DMS153 treated with DMSO at 0.1 percent for 48 hours (cell line): ENCODE data around the gene SETD1B.
A peak's percentile ranks its signal among the peaks of the same experiment; 100 is the strongest.
"Not testable (repeated sequence)": the region's sequence is repeated elsewhere in the genome, so short reads cannot be mapped to it uniquely, and the experiment has no call there.

Experiments used
- DNase-seq: peaks from one replicate; lab custom pipeline; 2025; ENCODE audit not compliant: unreplicated experiment; lab: John Stamatoyannopoulos, UW

Gene SETD1B

DNA sequence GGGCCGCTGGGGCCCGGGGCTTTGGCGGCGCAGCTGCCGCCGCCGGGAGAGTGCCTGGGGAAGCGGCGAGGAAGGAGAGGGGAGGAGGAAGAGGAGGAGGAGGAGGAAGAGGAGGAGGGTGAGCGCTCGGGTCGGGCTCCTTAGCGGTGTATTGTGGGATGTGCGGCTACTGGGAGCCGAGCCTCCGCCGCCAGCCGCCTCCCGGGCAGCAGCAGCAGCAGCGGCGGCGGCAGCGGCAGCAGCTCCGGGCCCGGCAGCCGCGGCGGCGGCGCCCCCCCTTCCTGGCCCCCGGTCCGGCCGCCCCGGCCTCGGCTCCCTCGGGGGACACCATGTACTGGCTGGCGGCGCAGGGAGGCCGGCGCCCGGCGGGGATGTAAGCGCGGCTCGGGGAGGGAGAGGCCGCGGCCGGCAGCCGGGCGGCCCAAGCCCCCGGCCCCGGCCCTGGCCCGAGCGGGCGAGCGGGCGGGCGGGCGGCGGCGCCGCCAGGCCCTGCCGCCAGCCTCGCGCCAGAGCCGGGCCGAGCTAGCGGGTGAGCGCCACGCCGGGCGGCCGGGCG lies at the start of gene SETD1B:
Gene SETD1B, plus strand, starts transcription at position 149 of the 556 bp plus-strand sequence. CDS start 729 bp downstream, outside the sequence.
- peak; percentile 29 for DNase-seq

DNA sequence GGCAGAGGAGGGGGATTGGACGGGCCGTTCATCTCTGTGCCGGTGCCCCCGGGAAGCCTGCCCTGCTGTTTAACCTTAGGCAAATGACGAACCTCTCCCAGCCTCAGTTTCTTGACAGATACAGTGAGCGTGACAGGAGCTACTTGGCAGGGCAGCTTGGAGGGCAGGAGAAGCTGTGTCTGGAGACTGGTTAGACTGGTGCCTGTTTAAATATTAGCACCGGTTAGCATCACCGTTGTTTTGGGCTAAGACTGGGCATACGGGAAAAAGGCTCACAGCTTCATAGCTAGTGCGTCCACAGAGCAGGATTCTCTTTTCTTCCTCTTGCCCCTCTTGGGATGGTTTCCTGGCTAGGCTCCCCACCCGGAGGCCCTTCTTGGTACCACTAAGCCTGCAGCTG lies 49.0 kb upstream of the SETD1B start:
- no peak for DNase-seq

DNA sequence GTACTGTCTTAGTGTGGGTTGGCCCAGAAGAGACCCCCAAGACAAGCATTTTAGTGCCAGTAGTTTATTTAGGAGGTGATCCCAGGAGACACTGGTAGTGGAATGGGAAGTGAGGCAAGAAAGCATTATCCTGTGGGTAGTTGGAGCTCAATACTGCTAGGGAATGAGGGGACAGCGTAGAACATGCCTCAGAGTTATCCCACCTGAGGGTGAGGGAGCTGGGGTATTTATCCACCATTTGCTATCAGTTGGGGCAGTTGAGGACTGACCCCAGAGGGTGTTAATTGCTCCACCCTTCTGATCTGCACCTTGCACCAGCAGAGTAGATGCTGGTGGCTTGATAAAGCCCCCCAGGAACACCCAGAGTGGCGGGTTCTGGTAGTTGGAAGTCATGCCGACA lies 48.2 kb upstream of the SETD1B start:
- DNase-seq, result no peak

DNA sequence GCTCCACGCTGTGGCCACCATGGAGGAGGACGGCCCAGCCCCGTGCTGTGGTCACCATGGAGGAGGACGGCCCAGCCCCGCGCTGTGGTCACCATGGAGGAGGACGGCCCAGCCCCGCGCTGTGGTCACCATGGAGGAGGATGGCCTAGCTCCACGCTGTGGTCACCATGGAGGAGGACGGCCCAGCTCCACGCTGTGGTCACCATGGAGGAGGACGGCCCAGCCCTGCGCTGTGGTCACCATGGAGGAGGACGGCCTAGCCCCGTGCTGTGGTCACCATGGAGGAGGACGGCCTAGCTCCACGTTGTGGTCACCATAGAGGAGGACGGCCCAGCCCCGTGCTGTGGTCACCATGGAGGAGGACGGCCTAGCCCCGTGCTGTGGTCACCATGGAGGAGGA lies 45.3 kb upstream of the SETD1B start:
- not testable (repeated sequence) for DNase-seq

DNA sequence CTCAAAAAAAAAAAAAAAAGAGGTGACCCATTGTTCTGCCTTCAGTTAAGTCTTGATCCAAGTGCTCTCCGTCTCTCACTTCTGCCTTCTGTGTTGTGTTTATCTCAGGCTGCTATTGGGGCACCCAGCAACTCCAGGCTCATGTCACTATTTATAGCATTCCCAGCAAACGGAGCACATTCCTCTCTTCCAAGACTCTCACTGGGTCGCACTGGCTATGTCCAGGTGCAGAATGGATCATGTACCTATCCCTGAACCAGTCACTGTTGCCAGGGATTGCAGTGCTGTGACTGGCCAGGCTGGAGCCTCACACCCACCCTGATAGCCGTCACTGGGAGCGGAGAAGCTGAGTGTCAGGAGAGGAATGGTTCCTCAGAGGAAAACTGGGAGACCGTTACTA lies 41.5 kb upstream of the SETD1B start:
- DNase-seq, result no peak

DNA sequence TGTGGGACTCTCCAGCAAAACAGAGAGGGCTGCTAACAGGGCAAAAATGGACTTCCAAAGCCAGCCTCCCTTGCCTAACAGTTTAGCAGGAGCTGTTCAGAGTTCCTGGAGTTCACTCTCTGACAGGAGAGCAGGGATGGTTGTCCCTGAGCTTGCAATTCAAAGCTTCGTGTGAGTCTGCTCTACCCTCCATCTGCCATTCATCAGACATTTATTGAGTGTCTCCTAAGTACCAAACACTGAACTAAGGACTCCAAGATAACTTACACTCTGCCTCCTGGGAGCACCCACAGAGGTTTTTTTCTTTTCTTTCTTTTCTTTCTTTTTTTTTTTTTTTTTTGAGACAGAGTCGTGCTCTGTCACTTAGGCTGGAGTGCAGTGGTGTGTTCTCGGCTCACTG lies 39.0 kb upstream of the SETD1B start:
- no peak for DNase-seq

DNA sequence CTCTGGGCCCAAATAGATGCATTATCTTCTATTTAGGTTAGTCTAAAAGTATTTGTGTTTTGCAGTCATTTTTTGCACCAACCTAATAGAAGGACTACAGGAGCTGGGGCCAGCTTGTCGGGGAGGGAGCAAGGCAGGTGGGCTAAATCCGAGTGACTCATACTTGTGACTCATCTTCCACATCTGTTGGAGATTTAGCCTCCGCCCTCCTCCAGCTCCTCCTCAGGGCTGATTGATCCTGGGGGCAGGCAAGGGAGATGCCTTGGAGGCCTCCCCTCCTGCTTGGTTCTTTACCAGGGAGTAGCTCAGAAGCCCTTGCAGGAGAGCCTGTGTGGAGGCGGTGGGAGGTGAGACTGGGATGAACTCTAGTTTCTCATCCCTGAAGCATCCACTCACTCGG lies 38.2 kb upstream of the SETD1B start:
- no peak for DNase-seq

DNA sequence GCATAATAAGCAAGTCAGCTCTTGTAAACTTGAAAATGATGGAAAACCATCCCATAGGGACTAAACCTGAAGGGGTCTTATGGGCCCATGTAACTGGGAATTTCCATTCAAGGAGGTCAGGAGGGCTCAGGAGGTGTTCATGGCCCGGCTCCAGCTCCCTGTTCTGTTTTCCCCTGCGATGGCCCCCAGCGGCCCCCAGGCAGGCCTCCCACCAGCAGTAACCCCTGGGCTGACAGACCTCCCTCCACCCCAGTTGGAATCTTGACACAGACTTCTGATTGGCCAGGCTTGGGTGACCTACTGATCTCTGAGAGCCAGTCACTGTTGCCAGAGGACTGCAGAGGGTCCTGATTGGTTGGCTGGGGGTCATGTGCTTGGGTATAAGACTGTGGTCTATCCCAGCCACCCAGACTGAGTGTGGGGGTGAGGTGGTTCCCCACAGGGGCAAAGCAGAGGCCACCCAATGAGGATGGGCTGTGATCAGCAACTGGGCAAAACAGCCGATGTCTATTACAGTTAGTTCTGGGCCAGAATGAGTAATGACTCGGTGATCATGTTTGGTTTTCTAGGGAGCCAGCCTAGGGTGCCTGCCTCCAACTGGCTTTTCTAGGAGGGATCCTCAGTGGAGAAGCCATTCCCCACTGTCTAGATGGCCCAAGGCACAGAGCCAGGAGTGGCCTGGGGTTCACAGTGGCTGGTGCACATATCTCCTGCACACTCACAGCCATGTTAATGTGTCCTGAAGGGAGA lies 37.3 kb upstream of the SETD1B start:
- no peak for DNase-seq

DNA sequence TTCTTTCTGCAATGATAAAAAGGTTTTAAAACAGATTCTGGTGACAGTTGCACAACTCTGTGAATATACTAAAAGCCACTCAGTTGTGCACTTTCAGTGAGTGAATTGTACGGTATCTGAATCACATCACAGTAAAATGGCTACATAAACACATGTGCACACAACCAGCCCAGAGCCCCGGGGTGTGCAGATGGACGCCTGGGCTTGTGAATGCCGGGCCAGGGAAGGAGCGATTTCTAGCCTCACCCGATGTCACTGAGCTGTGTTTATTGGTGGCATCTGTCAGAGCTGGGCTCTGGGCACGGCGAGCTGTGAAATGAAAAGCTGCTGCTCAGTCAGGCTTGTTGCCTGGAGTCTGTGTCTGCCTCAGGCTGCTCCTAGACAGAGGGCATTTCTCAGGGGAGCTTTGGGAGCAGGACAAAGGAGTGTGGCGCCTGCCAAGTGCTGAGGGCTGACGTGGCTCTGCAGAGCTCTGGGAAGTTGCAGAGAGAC lies 36.2 kb upstream of the SETD1B start:
- peak; percentile 3 for DNase-seq

DNA sequence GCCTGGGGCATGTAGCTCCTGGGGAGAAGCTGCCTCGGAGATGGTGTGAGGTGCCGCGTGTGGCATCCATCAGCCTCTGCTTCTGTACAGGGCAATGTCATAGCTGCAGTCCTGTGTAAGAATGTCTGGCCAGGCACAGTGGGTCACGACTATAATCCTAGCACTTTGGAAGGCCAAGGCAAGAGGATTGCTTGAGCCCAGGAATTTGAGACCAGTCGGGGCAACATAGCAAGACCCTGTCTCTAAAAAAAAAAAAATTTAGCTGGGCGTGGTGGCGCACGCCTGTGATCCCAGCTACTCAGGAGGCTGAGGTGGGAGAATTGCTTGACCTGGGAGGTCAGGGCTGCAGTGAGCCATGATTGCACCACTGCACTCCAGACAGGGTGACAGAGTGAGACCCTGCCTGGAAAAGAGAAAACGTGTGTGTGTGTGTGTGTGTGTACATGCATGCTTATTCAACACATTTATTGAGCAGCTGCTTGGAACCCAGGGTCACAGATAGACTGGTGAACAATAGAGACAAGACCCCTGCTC lies 34.4 kb upstream of the SETD1B start:
- DNase-seq, result no peak

DNA sequence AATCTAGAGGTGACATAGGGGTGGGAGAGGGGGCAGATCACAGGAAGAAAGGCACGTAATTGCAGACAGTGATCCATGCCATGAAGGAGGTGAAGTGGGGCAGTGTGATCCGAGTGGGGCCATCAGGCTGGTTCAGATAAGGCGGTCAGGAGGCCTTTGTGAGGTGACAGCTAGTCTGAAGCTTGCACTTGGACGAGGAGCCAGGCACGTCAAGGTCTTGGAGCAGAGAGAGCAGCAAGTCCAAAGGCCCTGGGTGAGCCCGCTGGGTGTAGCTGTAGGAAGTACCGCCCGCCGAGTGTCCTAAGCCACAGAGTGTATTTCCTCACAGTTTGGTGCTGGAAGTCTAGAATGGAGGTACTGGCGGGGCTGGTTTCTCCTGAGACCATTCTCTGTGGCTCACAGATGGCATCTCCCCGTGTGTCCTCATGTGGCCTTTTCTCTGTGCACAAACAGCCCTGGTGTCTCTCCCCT lies 33.9 kb upstream of the SETD1B start:
- DNase-seq, result no peak

DNA sequence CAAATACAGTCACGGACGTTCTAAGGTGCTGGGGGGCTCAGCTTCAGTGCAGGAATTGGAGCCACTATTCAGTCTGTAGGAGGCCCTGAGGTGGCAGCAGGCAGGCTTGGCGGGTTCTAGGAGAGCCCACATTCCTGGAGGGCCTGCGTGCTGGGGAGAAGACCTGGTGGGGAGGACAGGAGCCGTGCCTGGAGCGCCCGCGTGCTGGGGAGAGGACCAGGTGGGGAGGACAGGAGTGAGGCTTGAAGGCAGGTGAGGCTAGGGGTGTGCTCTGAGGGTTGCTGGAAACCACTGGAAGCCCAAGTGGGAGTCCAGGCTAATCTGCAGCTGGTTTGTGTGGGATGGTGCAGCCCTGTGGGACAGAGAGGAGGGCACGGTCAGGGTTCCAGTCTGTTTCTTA lies 33.4 kb upstream of the SETD1B start:
- no peak for DNase-seq

DNA sequence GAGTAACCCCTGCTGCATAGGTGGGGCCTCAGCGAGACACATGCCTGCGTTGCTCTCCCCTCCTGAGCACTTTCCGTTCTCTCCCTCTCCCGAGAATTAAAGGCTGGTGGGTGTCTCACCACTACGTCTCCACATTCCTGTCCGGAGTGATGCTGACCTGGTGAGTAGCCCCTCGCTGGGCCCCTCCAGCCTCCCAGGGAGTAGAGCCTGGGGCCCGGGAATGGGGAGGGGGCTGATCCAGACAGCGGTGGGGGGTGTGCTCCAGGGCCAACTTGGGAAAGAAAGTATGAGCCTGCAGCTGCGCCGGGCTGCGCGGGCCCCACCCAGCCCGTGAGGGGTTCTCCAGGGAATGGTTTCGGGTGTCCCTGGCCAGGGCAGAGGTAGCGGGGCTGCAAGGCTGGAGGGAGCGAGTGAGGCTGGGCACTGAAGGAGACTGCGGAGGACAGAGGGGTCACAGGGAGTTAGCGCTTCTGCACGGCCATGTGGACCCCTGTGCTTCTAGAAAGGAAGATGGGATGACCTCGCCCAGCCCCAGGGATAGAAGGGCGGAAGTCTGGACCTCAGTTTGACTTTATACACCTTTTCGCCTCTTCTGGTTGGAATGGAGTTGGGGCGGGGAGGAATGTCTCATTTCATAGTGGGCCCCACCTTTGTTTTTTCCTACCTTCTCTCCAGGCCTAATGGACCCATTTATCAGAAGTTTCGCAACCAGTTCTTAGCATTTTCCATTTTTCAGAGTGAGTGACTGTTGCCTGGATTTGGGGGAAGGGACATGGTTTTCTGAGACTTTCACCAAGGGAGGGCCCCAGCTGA lies 32.8 kb upstream of the SETD1B start:
- DNase-seq, result no peak

DNA sequence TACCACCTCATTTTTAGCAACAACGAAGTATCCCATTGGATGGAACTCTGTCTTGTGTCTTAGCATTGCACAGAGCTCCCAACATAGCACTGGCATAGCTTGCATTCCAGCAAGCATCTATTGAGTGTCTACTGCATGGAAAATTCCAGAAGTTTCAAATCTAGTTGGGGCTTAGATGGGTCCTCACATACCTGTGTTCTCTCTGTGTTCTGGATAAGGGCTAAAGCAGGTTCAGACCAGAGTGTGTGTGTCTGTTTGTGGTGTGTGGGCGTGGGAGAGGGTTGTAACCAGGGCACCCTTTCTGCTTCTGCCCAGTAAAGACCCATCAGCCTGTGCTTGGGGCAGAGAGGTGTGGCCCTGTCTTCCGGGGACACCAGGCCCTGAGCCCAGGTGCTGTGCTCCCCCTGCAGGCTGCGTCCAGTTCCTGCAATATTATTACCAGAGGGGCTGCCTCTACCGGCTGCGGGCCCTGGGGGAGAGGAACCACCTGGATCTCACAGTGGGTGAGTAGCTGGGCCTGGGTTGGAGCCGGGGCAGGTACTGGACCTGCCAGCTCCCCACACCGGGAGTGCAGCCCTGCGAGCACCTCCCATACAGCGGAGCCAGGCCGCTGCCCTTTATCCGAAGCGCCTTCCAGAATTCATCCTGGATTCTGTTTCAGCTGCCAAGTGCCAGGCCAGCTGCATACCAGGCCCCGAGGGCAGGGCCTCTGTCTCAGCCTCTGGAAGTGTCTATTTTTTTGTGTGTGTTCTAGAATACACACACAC lies 30.6 kb upstream of the SETD1B start:
- peak; percentile 67 for DNase-seq

DNA sequence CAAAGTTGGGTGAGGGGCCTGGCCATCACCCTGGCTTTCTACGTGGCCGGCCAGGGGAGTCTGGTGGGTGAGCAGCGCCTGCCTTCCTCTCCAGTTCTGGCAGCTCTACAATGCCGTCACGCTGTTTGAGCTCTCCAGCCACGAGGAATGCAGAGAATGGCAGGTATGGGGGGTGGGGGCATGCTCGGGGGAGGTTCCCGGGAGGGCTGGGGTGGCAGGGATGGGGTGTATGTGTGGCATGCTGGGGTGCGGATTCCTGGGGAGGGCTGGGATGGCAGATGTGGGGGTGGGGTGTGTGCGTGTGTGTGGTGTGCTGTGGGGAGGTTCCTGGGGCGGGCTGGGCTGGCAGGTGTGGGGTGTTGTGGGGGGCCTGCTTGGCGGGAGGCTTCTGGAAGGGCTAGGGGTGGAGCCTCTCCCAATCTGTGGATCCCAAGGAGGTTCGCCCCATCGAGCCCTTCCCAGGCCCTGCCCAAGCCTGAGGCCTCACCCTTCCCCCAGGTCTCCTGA lies 28.8 kb upstream of the SETD1B start:
- no peak for DNase-seq

DNA sequence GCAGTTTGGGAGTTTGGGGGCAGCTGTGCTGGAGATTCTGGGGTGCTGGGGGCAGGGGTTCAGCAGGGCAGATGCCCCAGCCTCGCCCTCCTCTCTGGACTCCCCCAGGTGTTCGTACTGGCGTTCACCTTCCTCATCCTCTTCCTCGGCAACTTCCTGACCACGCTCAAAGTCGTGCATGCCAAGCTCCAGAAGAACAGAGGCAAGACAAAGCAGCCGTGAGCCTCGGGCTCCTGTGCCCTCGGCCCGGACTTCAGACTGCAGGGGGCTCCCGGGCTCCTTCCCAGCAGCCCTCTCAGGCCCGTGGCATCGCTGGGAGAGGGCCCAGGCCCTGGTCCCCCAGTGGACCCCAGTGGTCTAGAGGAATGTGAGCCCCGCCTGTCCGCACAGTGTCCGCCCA lies 28.3 kb upstream of the SETD1B start:
- no peak for DNase-seq

DNA sequence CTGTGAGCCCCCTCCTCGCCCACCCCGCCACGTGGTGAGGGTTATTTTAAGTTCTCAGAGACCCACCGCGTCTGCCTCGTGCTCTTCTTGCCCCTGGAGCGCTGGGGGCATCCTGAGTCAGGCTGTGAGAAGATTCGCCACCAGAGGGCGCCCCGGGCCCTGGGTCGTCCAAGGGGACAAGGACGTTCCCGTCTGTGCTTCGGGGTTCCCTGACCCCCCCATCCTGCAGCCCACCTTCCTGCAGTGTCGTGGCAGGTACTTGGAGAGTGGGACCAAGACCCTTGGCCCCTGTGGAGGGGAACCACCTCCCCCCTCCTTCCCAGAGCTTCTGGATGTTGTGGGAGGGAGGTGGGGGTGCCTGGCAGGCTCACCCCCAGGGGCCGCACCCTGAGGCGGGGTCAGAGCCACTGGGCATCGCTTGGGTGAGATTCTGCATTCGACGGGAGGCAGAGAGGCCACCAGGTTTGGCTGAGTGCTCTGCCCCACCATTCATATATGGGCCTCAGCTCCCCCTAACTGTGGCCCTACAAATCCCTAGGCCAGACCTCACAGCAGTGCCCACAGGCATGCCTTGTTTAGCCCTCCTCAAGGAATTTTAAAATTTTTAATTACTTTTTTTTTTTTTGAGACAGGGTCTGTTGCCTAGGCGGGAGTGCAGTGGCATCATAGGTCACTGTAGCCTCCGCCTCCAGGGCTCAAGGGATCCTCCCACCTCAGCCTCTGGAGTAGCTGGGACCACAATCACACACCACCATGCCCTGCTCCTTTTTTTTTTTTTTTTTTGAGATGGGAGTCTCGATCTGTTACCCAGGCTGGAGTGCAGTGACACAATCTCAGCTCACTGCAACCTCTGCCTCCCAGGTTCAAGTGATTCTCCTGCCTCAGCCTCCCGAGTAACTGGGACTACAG lies 27.4 kb upstream of the SETD1B start:
- peak; percentile 23 for DNase-seq

DNA sequence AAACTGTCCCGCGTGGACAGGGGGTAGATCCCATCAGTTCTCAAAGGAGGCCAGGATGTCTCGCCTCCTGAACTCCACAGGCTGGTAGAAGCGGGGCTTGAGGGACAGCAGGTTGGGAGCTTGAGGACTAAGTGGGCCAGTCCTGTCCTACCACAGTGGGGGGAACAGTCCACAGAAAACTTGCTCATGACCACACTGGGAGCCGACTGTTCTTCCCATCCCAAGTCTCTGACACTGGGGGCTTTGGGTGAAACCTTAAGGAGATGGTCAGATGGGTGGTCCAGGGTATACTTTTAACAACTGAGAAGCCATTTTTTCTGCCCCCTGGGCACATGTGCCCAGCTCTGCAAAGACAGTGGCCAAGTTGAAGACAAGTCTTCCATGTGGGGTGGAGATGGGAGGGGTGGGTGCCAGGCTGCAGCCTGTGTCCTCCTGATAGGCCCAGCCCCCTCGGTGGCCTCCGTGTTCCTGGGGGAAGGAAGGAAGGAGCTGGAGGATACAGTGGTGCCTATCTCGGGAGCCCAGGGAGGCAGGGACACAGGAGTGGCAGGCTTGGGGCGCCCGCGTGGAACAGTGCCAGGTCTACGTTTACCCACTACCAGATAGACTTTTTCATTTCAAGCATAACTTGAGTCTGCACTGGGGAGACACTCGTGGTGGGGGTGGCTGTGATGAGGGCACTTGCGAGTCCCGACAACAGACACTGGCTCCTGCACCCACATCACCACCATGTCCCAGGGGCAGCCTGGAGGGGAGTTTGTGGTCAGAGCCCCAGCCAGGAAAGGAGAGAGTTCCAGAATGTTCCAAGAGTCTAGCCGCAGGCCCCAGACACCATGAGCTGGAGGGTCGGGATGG lies 25.0 kb upstream of the SETD1B start:
- DNase-seq, result no peak
